Measurements from ENCODE around the gene TMEM242. TPM values are rescaled to one million over a fixed set of nuclear protein-coding genes. Genes with fewer than 3 reads are reported as not detected.

The TMEM242 gene
- total and polyA plus RNA-seq, 10 of the 15 experiments (the other 5 are each of a cell fraction or from before 2014, with no cell fraction given), result 2.8 to 9.8 (median 5.5) TPM

DNA sequence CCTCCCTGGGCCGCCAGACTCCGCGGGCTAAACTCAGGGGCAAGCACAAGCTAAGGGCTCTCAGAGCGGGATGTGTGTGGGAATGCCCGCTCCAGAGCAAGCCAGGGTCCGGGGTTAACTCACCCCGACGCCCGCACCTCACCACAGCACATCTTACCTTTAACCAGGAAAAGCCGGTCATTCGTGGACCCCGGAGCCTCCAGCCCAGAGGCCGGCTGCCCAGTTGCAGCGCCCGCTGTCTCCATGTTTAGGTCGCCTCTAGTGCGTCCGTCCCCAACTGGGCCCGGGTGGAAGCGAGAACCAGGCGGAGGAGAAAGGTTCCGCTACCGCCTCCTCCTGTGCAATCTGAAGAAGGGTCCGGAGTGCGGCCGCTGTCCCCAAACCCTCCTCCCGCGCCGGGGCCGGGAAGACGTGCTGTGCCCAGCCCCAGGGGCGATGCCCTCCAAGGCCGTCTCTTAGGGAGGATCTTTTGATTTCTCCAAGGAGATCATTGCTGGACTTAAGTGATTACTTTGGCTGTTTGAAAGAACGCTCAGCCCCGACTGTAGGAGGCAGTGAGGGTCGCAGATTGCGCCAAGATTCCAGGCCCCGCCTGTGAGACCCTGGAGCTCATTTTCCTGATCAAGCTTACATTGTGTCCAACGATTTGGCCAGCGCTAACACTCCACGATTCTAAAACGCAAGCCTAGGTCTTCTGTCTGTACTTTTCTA, at the start of gene TMEM242 (continued):
- TF ChIP-seq RAD21 (IDR thresholded peaks at IDR 0.05; ENCODE audit: insufficient read depth, low read depth, low read length), result no peak; the same call in 1 of the 2 replicates
- peak in 1 of 2 experiments; percentile 93; a peak in 2 of 4 replicates for TF ChIP-seq SRF (IDR thresholded peaks at IDR 0.05; ENCODE audit: low read depth in 2 of 2, low read length in 2 of 2)
- TF ChIP-seq ASH2L (IDR thresholded peaks at IDR 0.05; ENCODE audit: borderline replicate concordance, low read depth), result 0 out of 2 replicates have a peak, but pooled peaks have one; percentile 67
- TF ChIP-seq WRNIP1 (IDR thresholded peaks at IDR 0.05; ENCODE audit: borderline replicate concordance, low read depth, low read length), result peak; percentile 97
- peak; percentile 87 for TF ChIP-seq POLR2AphosphoS5 (IDR thresholded peaks at IDR 0.05; ENCODE audit: low read length)
- no peak for TF ChIP-seq RAD51 (IDR thresholded peaks at IDR 0.05)
- peak; percentile 76; the same call in 1 of the 2 replicates for TF ChIP-seq MEF2A (IDR thresholded peaks at IDR 0.05; ENCODE audit: insufficient read depth, low read depth, low read length)
- TF ChIP-seq, protein P1, sequence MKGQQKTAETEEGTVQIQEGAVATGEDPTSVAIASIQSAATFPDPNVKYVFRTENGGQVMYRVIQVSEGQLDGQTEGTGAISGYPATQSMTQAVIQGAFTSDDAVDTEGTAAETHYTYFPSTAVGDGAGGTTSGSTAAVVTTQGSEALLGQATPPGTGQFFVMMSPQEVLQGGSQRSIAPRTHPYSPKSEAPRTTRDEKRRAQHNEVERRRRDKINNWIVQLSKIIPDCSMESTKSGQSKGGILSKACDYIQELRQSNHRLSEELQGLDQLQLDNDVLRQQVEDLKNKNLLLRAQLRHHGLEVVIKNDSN (IDR thresholded peaks at IDR 0.05; ENCODE audit: borderline replicate concordance, extremely low read length, insufficient read depth, low read depth, low read length), result peak; percentile 16
- peak; percentile 73; the same call in 1 of the 2 replicates for TF ChIP-seq ZSCAN29 (IDR thresholded peaks at IDR 0.05)
- peak; percentile 36 to 63; a peak in 2 of 4 replicates for TF ChIP-seq BHLHE40 (IDR thresholded peaks at IDR 0.05; ENCODE audit: borderline replicate concordance in 1 of 2, low read depth in 2 of 2, low read length in 1 of 2)
- peak; percentile 89 for TF ChIP-seq SIN3A (IDR thresholded peaks at IDR 0.05; ENCODE audit: low read depth, low read length)
- TF ChIP-seq, protein P2, sequence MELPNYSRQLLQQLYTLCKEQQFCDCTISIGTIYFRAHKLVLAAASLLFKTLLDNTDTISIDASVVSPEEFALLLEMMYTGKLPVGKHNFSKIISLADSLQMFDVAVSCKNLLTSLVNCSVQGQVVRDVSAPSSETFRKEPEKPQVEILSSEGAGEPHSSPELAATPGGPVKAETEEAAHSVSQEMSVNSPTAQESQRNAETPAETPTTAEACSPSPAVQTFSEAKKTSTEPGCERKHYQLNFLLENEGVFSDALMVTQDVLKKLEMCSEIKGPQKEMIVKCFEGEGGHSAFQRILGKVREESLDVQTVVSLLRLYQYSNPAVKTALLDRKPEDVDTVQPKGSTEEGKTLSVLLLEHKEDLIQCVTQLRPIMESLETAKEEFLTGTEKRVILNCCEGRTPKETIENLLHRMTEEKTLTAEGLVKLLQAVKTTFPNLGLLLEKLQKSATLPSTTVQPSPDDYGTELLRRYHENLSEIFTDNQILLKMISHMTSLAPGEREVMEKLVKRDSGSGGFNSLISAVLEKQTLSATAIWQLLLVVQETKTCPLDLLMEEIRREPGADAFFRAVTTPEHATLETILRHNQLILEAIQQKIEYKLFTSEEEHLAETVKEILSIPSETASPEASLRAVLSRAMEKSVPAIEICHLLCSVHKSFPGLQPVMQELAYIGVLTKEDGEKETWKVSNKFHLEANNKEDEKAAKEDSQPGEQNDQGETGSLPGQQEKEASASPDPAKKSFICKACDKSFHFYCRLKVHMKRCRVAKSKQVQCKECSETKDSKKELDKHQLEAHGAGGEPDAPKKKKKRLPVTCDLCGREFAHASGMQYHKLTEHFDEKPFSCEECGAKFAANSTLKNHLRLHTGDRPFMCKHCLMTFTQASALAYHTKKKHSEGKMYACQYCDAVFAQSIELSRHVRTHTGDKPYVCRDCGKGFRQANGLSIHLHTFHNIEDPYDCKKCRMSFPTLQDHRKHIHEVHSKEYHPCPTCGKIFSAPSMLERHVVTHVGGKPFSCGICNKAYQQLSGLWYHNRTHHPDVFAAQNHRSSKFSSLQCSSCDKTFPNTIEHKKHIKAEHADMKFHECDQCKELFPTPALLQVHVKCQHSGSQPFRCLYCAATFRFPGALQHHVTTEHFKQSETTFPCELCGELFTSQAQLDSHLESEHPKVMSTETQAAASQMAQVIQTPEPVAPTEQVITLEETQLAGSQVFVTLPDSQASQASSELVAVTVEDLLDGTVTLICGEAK (IDR thresholded peaks at IDR 0.05; ENCODE audit: borderline replicate concordance), result peak; percentile 96
- TF ChIP-seq DPF2 (IDR thresholded peaks at IDR 0.05), result peak; percentile 54; the same call in 1 of the 2 replicates
- TF ChIP-seq RELA (IDR thresholded peaks at IDR 0.05; ENCODE audit: borderline replicate concordance, partially characterized antibody), result peak; percentile 84
- TF ChIP-seq NBN (IDR thresholded peaks at IDR 0.05), result peak; percentile 93
- TF ChIP-seq STAT1 (conservative IDR thresholded peaks at IDR 0.05), result peak; percentile 96; the same call in 1 of the 2 replicates
- no peak for TF ChIP-seq JUNB (IDR thresholded peaks at IDR 0.05)
- peak; percentile 89 for TF ChIP-seq POLR2AphosphoS2 (IDR thresholded peaks at IDR 0.05; ENCODE audit: low read depth, low read length)
- peak; percentile 55; the same call in 1 of the 2 replicates for TF ChIP-seq NFIC (IDR thresholded peaks at IDR 0.05; ENCODE audit: low read depth, low read length)
- TF ChIP-seq POLR2A (IDR thresholded peaks at IDR 0.05; ENCODE audit: low read depth, low read length), result peak; percentile 96
- peak; percentile 27; the same call in 1 of the 2 replicates for TF ChIP-seq ESRRA (IDR thresholded peaks at IDR 0.05; ENCODE audit: low read length)
- peak; percentile 85; the same call in 1 of the 2 replicates for TF ChIP-seq MTA3 (IDR thresholded peaks at IDR 0.05; ENCODE audit: borderline replicate concordance, low read length)
- TF ChIP-seq ATF7 (IDR thresholded peaks at IDR 0.05; ENCODE audit: low read depth), result peak; percentile 45; the same call in 1 of the 2 replicates
- peak; percentile 92; the same call in 1 of the 2 replicates for TF ChIP-seq HDAC2 (IDR thresholded peaks at IDR 0.05)
- TF ChIP-seq, protein P3, sequence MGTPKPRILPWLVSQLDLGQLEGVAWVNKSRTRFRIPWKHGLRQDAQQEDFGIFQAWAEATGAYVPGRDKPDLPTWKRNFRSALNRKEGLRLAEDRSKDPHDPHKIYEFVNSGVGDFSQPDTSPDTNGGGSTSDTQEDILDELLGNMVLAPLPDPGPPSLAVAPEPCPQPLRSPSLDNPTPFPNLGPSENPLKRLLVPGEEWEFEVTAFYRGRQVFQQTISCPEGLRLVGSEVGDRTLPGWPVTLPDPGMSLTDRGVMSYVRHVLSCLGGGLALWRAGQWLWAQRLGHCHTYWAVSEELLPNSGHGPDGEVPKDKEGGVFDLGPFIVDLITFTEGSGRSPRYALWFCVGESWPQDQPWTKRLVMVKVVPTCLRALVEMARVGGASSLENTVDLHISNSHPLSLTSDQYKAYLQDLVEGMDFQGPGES (IDR thresholded peaks at IDR 0.05), result peak; percentile 38; the same call in 1 of the 2 replicates
